ENCODE data around the gene DCC.

Gene DCC

GRCh38 chr18:53534695-53535094 is 1194.7 kb downstream of the DCC start:
- no peak for DNase-seq

GRCh38 chr18:53536908-53537307 is 1196.9 kb downstream of the DCC start:
- no peak for DNase-seq

- DNase-seq: no peak
These were observed 1201.9 kb downstream of the DCC start for GRCh38 chr18:53541924-53542323.

- DNase-seq: no peak
These were observed 1203.7 kb downstream of the DCC start for GRCh38 chr18:53543711-53544110.

GRCh38 chr18:53544917-53545316 is 1204.9 kb downstream of the DCC start:
- no peak for DNase-seq

GRCh38 chr18:53551868-53552426 is 1212.0 kb downstream of the DCC start:
- no peak for DNase-seq

GRCh38 chr18:53553030-53553429 is 1213.0 kb downstream of the DCC start:
- DNase-seq: no peak

- DNase-seq: no peak
These were observed 1216.5 kb downstream of the DCC start for GRCh38 chr18:53556450-53556849.

- DNase-seq: no peak
These were observed 1220.5 kb downstream of the DCC start for GRCh38 chr18:53560546-53560945.

- no peak for DNase-seq
These were observed 1226.6 kb downstream of the DCC start for GRCh38 chr18:53566626-53567025.

- DNase-seq: no peak
These were observed 1228.1 kb downstream of the DCC start for GRCh38 chr18:53567929-53568574.

Measured in activated T-cell treated with anti-CD3 and anti-CD28 coated beads, Interleukin-2, amount 50 U/mL, for 48 hours (primary cell).